HG03095 (cell line): ENCODE data around the gene EPB41L1.

Experiments
- ATAC-seq: cut with Tn5 transposase; IDR thresholded peaks from one replicate; pipeline ENCODE4 v1.9.1; 2021; ENCODE audit warnings: moderate library complexity; ENCODE audit not compliant: unreplicated experiment

EPB41L1 gene

DNA sequence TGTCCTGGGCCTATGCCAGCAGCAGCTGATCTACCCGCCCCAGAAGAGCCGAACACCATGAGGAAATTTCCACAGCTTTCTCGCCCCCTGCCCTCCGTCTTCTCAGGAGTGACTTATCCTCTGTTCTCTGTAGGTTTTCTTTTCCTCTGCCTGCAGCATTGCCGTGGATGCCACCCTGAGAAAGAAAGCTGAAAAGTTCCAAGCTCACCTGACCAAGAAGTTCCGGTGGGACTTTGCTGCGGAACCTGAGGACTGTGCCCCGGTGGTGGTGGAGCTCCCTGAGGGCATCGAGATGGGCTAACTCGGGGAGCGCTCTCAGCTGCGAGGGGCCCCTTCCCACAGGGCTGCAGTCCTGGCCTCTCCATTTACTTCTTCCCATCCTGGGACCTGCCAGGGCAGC, 100.9 kb downstream of the EPB41L1 start:
- no peak for ATAC-seq

DNA sequence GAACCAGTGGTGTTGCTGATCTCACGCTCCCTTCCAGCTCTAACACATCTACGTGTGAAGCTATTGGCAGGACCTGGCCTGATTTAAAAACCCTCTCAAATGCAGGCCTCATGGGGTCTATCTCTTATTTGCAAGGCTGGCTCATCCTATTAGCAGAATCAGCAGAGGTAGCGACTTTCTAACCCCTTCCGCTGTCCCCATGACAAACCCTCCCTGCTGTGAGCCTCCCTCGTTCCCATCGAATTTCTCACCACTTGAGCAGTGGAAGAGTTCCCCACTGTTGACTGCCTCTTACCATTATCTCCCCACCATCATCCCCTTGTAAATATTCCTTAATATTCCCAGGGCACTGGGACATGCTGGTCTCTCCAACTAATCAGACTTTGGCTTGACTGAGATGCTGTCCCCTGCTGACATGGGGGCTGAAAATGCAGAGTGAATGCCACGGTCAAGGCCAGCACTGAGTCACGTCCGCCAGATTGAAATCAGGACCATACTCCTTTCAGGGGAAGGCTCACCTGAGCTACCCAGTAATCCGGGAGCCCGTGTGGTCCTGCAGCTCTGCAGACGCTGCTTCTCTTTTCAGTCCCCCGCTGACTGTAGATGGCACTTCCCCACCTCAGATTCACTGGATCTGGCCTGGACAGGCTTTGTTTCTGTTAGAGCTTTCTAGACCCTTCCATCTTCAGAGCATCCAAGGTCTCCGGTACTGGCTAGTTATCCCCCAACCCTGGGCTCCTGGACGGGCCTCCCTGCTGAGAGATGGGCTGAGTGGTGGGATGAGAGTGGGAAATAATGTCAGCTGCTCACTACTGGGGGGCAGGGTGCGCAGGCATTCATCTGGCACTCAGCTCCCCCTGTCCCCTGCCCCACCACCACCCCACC, 104.9 kb downstream of the EPB41L1 start:
- no peak for ATAC-seq

DNA sequence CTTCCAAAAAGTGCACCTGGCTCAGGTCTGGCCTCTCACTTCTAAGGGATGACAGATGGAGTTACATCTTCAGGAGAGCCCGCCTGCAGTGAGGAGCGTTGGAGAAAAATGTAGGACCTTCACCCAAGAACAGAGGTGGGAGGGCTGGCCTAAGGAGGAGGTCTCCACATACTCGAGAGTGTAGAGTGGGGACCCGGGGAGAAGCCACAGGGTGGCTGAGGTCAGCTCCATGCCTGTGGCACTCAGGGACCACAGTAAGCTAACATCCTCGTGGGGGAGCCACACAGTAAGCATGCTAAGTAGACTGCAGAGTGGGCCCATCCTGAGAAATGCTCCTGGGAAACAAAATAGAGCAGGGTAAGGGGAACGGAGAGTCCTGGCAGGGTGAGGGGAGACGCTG, 105.8 kb downstream of the EPB41L1 start:
- ATAC-seq: no peak

DNA sequence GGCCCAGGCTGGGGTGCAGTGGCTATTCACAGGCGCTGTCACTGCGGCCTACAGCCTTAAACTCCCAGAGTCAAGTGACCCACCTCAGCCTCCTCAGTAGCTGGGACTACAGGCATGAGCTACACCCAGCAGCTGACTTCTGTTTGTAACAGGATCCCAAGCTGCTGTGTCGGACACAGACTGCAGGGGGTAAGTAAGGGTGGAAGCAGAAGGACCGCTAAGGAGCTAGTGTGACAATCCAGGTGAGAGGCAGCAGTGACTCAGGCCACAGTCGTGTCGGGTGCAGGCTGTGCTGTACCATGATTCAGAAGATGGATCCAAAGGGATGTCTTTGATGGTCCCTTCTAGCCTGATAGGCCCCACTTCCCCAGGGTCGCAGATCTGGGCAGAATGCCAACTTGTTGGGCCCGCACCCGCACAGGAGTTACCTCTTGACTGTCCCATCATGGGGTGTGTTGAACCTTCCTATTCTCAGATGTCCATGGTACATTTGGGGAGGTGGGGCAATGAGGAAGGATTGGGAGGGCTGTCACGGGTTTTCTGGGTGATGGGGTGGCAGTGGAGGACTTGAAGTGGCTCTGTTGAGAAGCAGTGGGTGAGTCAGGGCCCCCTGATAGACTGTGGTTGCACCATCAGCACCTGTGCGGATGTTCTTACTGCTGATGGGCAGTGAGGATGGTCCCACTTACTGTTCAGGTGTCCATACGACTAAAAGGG, 107.0 kb downstream of the EPB41L1 start:
- no peak for ATAC-seq

DNA sequence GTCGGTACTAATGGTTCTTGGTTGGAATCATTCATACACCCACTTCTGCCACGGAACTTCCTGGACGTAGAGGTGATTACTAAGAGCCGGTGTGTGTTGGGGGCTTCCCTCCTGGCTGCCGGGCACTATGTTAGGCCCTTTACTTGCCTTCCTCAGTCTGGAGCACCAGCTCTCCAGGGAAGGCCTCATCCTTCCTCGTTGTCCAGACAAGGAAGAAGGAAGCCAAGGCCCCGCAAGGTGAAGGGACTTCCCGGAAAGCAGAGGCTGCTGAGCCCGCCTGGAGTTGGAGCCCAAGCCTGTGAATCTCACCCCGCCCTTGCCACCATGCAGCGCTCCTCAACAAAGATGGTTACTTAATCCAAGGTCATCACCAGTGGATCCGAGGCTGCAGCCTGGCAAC, 107.9 kb downstream of the EPB41L1 start:
- no peak for ATAC-seq

DNA sequence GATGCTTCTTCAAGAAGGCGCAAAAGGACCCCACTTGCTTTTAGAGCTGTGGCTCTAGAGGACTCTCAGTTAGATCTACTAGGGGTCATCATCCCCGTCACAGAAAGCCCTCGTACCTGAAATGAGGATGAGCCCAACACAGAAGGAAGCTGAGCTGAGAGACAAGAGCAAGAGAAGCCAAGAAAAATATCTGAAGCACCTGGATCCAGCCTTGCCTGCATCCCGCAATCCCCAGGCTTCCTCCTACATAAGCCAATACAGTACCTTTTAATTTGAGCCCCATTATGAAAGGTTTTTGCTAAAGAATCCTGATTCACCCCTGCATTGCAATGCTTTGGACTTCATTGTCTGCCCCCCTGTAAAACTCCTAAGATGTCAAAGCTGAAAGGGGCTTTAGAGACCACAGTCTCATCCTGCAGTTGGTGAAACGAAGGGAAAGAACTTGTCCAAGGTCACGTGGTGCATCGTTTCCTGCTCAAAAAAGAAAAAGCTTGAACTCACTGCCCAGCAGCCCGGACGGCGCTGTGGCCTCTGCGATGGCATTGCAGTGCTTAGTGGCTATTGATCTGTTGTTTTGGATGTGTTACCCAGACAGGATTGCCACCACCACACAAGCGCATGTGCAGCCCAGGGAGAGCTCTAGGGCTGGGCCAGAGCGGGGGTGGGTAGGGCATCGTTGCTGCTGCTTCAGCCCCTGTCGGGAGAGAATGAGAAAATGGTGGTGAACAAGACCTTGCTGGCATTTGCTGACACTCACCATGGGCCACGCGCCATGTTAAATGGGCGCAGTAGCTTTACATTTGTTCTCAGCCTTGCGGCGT, 110.1 kb downstream of the EPB41L1 start:
- no peak for ATAC-seq

DNA sequence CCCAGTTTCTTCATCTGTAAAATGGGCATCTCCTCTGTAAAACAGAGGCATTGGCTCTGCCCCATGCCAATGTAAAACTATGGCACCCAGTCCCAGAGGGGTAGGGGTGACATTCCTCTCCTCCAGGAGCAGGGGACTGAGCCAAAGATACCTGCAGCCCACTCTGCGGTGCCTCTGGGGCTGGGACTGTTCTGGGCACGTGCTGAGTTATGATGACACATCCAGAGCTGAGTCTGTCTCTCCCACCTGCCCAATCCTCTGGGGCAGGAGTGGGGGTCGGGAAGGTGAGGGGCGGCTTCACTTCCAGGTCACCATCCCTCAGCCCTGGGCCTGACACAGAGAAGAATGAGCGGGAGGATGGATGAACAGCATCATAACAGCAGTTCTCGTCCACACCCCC, 111.6 kb downstream of the EPB41L1 start:
- ATAC-seq: no peak

DNA sequence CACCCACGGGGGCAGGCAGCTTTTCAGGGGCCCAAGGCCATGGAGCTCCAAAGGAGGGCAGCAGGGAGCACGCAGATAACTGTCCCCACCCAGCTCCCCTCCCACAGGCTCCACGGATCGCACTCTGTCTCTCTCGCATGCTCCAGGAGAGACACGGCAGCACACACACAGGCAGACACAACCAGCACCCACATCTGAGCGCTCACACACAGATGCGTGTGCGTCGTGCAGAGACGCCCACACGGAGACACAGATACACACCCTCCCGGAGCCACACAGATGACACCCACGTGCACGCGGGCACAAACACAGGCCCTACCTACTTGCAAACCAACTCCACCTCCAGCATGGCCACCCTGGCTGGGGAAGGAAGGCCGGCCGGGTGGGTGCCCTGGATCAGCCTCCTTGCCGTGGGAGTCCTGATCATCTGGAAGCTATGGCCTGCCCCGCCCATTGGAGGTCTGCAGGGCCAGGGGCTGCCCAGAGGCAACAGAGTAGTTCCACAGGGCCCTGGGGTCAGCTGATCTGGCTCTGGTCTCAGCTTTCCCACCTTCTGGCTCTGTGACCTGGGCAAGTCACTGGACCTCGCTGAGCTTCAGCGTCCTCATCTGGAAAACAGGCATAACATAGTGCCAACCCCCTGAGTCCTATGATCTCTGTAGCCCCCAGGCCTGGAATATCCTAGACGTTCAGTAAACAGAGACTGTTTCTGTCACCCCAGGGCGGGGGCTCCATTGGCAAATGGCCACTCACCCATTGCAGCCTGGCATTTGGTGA, 113.3 kb downstream of the EPB41L1 start:
- no peak for ATAC-seq

DNA sequence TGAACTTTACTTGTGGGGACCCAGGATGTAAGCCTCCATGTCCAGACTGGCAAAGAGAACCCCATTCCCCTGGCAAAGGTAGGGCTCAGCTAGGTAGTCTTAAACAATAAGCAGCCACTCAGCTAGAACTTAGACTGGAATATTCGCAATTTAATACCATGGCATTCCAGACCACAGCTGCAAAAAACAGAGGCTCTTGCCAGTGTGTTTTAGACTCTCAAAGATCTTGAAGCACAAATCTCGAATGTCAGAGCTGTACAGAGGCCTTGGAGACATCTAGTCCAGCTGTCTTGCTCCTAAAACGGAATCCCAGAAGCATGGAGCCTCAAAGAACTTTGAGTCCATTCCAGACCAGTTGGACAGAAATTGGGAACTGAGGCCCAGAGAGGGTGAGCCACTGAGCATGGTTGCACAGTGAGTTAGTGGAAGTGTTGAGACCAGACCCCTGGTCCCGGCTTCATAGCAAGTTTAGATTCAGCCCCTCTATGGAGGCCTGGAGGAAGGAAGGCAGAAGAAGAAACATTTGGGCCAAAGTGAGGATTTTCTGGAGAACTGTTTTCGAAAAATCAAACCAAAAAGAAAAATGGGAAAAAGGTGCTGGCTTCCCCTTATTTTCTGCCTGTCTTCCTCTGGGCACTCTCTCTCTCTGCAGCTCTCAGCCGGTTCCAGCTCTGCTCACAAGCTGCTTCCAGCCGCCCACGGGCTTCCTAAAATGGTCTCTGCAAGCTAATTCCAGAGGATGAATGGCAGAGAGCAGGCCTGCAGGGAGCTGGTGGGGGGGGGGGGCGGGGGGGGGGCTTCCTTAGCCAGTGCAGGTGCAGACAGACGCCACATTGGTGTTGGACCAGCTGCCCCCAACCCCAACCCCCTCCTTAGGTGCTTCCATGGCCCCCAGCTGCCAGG, 114.2 kb downstream of the EPB41L1 start:
- ATAC-seq: no peak

DNA sequence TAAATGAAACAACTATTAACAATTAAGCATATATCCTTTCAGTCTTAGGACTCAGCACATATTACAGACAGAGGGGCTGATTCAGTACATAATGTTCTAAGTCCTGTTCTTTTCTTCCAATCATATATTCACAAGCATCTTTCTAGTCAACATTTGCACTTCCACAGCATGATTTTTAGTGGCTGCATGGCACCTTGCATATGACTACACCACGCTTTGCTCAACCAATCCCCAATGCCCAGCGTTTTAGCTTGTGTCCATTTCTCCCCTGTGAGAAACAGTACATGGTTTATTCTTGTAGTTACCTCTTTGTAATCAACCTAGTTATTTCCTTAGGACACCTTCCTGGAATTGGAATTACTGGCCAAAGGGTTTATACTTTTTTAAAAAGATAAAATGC, 115.0 kb downstream of the EPB41L1 start:
- no peak for ATAC-seq

DNA sequence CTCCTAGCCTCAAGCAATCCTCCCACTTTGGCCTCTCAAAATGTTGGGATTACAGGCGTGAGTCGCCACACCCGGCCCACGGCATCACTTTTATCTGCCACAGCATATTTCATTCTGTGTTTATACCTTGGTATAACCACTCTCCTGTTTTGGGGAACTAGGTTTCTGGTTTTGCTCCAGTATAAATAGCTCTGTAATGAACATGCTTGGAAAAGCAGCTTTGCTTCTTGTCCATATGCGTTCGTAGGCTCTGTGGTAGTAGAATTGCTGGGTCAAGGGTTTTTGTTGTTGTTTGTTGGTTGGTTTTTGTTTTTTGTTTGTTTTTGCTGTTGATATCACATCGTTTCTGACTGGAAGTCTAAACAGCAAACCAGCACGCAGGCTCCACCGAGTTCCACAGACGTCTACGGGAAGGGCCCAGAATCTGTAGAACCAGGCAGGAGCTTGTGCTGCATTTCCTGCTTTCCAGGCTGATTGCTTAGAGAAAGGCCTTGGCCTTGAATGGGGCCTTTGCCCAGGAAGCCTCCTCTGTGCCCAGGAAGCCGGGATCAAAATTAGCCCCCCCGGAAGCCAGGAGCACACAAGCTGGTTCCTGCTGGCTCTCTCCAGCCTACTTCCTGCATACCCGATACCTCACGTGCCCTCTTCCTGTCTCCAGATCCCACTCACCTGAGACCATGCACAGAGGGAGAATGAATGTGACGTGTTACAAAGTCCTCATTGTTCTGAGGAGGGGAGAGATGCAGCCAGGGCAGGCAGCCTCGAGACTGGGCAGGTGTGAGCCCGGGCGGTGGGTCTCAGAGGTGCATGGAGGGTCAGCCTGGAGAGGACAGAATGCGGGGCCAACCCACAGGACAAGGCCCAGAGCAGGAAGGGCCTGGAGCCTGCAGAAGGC, 116.5 kb downstream of the EPB41L1 start:
- ATAC-seq: no peak

DNA sequence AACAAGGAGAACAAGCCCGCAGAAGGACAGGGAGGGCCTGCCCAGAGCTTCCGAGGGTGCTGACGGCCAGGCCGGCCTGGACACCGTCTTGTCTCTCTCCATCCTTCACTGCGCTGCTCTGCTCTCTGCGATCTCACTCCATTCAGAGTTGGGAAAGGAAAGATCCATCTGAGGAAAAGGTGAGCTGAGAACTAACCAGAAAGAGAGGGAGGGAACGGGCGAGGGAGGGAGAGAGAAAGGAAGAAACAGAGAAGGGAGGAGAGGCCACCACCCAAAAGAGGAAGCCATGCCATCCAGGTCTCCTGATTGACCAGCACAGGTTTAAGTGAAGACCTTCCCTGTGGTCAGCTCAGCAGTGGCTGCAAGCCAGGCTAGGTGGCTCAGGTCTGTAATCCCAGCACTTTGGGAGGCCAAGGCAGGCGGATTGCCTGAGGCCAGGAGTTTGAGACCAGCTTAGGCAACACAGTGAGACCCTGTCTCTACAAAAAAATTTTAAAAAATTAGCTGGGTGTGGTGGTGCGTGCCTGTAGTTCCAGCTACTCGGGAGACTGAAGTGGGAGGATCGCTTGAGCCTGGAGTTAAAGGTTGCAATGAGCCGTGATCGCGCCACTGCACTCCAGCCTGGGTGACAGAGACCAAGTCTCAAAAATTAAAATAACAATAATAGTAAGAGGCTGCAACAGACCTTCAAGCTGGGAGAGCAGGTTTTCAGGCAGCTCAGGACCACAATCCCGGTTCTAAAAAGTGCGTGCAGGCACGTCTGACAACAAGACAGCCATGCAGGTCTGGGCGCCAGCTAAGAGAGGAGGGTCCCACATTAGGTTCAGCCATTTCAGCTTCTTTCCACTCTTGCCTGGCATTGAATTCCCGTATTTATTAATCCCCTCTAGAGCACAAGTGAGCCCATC, 117.4 kb downstream of the EPB41L1 start:
- no peak for ATAC-seq

DNA sequence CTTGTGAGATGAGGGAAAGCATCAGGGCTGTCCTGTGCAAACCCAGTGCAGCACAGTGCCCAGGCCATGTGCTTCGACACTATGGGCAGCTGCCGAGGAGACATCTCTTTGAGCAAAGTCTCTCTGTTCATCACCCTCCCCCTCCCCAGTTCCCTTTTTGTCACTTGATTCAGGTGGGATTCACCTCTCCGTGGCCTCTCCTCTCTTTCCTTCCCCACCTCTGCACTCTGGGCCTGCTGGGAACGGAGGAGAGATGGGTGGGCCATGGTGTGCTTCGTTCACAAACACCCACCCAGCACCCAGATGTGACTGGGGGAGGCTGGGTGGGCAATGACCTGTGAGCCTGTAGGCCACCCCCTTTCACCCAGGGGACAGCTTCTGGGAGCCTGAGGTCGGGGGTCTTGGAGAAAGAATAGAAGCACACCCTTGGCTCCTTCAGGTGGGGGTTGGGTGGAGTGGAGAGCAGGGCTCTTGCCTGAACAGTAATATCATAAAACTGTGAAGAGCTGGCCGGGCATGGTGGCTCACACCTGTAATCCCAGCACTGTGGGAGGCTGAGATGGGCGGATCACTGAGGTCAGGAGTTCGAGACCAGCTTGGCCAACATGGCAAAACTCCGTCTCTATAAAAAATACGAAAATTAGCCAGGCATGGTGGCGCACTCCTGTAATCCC, 118.1 kb downstream of the EPB41L1 start:
- ATAC-seq: no peak

DNA sequence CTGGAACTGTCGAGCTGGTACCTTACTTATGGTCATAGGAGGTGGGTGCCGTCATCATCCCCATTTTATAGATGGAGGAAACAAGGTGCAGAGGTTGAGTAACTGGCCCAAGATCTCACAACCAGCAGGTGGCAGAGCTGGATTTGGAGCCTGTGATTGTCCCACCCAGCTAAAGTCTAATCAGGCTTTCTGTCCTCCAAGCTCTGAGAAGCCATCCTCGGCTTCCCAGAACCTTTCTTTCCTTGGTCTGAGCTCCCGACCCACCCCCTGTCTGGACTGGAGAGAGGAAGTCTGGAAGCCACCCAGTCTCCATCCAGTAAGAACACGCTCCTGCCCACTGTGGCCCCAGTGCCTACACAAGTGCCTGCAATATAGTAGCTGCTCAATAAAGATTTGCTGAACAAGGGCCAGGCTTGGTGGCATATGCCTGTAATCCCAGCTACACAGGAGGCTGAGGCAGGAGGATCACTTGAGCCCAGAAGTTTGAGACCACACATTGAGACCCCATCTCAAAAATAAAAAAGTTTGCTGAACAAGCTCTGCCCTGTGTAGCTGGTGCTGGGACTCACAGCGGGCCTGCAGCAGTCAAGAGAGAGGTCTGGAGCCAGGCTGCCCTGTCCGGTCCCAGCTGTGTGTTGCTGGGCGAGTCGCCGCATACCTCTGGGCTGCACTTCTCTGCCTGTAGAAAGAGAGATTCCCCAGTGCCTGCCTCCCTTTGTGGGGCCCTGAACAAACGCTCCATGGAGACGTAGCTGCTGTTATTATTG, 119.1 kb downstream of the EPB41L1 start:
- ATAC-seq: no peak

DNA sequence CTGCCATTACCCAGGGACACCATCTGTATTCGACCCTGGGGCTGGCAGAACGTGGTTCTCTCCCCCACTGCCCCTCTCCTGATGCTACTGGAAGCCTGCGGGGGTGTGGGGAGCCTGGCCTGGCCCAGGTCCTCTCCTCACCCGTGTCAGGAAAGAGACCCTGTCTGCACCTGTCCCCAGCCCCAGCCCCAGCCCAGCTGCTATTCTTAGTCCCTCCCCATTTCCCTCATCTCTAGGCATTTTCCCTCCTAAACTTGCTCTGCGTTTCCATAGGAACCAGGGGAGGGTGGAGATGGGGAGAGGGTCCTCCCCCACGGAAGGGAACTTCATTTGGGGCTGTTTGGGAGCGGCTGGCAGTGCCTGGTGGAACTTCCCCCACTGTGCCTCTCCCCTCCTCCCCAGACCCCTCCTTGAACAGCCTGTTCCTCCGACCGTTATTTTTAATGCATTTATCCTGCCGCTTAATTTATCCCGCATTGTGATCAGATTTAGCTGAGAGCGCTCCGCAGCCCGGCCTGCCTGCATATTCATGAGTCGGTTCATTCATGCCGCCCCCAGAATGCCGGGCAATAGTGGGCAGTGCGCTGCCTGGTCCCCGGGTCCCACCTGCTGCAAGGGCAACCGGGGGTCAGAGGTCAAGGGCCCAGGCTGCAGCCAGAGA, 119.8 kb downstream of the EPB41L1 start:
- ATAC-seq: no peak

DNA sequence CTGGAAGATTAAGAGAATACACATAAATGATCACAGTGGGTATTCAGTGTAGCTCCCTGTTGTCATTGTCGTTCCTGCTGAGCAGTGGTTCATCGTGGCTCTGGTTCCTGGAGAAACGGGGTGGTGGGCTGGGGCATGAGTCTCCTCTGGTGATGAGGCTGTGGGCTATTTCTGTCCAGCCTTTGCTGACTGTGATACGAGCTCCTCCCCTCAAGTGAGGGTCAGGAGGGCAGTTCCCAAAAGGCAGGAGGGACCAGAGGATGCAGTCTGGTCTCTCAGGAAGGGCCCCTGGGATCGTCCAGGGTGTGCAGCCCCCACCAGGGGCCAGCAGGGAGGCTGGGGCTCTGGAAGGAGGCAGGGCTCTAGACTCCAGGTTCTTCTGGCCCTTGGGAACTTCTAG, 120.5 kb downstream of the EPB41L1 start:
- no peak for ATAC-seq
